Activated gamma-delta T cell treated with Interleukin-2 at 50 U/mL for 16 hours (primary cell): ENCODE measurements around the gene GCLC.

Experiments used
- DNase-seq: peaks from one replicate; pipeline ENCODE4 v3.0.0-alpha.2; 2020

The GCLC gene

GRCh38 chr6:53523511-53524454 lies 21.1 kb downstream of the GCLC start:
- no peak for DNase-seq

- no peak for DNase-seq
Measured at GRCh38 chr6:53520320-53520928, 24.5 kb downstream of the GCLC start.

- no peak for DNase-seq
Measured at GRCh38 chr6:53518862-53519261, 26.0 kb downstream of the GCLC start.

- DNase-seq, result no peak
Measured at GRCh38 chr6:53517021-53517420, 27.9 kb downstream of the GCLC start.

GRCh38 chr6:53514677-53515076 lies 30.2 kb downstream of the GCLC start:
- no peak for DNase-seq

- no peak for DNase-seq
Measured at GRCh38 chr6:53513519-53513966, 31.4 kb downstream of the GCLC start.

GRCh38 chr6:53513056-53513455 lies 31.8 kb downstream of the GCLC start:
- no peak for DNase-seq

- no peak for DNase-seq
Measured at GRCh38 chr6:53512626-53513025, 32.3 kb downstream of the GCLC start.

- DNase-seq, result no peak
Measured at GRCh38 chr6:53510746-53511145, 34.2 kb downstream of the GCLC start.

- DNase-seq, result no peak
Measured at GRCh38 chr6:53506872-53507271, 38.0 kb downstream of the GCLC start.

GRCh38 chr6:53504512-53504911 lies 40.4 kb downstream of the GCLC start:
- no peak for DNase-seq

GRCh38 chr6:53503060-53503459 lies 41.8 kb downstream of the GCLC start:
- DNase-seq, result no peak

GRCh38 chr6:53501432-53501831 lies 43.5 kb downstream of the GCLC start:
- DNase-seq, result no peak

GRCh38 chr6:53500095-53500494 lies 44.8 kb downstream of the GCLC start:
- no peak for DNase-seq

GRCh38 chr6:53499094-53499493 lies 45.8 kb downstream of the GCLC start:
- no peak for DNase-seq

GRCh38 chr6:53498649-53499048 lies 46.3 kb downstream of the GCLC start:
- no peak for DNase-seq

GRCh38 chr6:53497905-53498304 lies 47.0 kb downstream of the GCLC start:
- DNase-seq, result no peak

GRCh38 chr6:53496797-53497375 lies 48.0 kb downstream of the GCLC start:
- no peak for DNase-seq

- no peak for DNase-seq
Measured at GRCh38 chr6:53495506-53496499, 49.1 kb downstream of the GCLC start.

- no peak for DNase-seq
Measured at GRCh38 chr6:53494076-53494475, 50.8 kb downstream of the GCLC start.

GRCh38 chr6:53493635-53494025 lies 51.3 kb downstream of the GCLC start:
- no peak for DNase-seq

GRCh38 chr6:53492860-53493634 lies 51.9 kb downstream of the GCLC start:
- DNase-seq, result no peak
